ENCODE results near the gene HOPX. TPM values are rescaled to one million over a fixed set of nuclear protein-coding genes. Genes with fewer than 3 reads are reported as not detected.

The HOPX gene
- total and polyA plus RNA-seq, 2 of the 8 experiments (the other 6 are each of a cell fraction or from before 2014, with no cell fraction given): not detected

- no peak for TF ChIP-seq ATF2 (IDR thresholded peaks at IDR 0.05; ENCODE audit: low read length)
- no peak for TF ChIP-seq SRF (IDR thresholded peaks at IDR 0.05; ENCODE audit: low read depth, low read length)
- TF ChIP-seq CREB1 (IDR thresholded peaks at IDR 0.05): no peak
- no peak for TF ChIP-seq ASH2L (IDR thresholded peaks at IDR 0.05; ENCODE audit: low read length)
Measured at GRCh38 chr4:56649445-56650261, 31.4 kb downstream of the HOPX start (continued).

Measured in H1 (cell line).